Activated CD4-positive, alpha-beta T cell treated with anti-CD3 and anti-CD28 coated beads for 4 hours (primary cell): ENCODE results near the gene SWSAP1.

Experiments
- DNase-seq, 2 donors: peaks; one replicate each; pipeline ENCODE4 v3.0.0-alpha.2; 2020

SWSAP1 gene

GRCh38 chr19:11355160-11356073, 19.0 kb upstream of the SWSAP1 start, which contains the start of gene PLPPR2:
Gene PLPPR2, plus strand, starts transcription at chr19:11355432. Its CDS starts 2,242 bp downstream, at chr19:11357674.
- DNase-seq: peak; percentile 78 to 81

DNA sequence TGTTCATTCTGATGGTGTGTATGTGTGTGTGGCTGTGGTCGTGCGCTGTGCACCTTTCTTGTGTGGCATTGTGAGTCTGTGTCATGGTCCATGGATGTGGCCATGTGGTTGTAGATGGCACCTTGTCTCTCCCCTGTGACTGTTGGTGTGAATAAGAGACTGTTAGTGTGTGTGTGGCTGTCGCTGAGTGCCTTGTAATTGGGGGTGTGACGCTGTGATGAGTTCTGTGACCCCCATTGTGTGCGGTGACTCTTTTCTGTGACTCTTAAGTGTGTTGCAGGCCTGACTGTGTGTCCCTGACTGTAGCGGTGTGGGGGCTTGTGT, 18.4 kb upstream of the SWSAP1 start:
- DNase-seq: no peak

DNA sequence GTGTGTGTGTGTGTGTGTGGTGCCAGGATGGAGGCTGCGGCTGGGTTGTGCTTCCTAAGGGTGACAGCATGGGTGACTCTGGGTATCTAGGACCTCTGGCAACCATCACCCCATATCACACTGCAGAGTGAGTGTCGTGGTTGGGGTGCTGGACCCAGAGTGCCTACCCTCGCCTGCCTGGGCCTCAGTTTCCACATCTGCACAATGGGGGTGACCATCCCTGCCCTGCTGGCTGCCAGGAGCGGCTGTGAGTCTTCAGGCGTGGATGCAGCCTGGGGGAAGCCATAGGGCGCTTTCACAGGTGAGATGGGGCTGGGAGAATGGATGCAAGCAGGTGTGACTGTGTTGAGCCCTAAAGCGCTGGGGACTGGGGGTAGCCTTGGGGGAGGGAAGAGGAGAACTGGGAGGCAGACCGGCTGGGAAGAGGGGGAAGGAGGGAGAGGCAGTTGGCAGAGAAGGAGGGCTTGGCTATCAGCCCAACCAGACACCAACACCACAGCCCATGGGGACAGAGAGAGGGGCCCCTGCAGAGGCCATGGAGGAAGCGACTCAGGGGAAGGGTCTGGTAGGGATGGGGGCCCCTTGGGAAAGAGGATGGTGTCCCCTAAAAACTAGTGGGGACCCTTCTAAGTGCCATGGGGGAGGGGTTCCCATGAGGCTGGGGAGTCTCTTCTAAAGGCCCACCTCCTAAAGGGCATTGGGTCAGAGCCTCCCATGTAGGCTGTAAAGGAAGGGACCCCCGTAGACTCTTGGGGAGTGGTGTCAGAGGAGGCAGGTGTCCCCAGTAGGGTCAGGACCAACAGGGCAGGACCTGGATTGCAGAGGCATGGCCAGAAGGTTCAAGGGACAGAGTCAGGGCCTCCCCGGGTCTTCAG, 17.6 kb upstream of the SWSAP1 start:
- no peak for DNase-seq

DNA sequence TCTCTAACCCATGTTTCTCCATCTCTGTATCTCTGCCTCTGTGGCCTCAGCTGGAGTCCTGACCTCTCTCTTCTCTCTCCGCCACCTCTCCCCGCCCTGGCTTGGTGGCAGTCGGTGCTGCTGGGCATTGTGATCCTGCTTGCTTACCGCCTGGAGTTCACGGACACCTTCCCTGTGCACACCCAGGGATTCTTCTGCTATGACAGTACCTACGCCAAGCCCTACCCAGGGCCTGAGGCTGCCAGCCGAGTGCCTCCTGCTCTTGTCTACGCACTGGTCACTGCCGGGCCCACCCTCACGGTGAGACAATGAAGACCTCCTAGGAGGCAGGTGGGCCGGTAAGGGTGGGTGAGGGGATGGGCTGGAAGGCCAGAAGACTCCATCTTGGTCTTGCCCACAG, 15.0 kb upstream of the SWSAP1 start:
- DNase-seq: no peak

DNA sequence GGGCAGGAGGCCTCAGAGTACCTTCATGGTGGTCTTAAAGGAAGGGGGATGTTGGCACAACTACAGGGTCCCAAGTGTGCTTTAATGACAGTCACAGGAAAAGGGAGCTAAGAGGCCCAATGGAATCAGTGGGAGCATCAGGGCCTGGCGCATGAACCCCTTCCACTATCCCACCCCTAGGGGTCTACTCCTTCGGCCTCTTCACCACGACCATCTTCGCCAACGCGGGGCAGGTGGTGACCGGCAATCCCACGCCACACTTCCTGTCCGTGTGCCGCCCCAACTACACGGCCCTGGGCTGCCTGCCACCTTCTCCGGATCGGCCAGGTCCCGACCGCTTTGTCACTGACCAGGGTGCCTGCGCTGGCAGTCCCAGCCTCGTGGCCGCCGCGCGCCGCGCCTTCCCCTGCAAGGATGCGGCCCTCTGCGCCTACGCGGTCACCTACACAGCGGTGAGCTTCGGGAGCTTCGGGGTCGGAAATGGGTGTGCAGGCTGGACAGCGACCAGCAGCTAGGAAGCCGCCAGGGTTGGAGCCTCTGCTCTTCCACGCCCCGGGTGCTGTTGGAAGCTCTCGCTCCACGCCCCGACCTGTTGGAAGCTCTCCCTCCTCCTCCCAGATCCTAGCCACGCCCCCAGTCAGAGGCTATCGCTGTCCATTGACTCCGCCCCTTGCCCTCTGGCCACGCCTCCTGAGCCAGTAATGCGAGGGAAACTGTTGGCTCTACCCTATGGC, 13.3 kb upstream of the SWSAP1 start:
- DNase-seq: no peak

- no peak for DNase-seq
Measured at GRCh38 chr19:11361771-11362731, 12.4 kb upstream of the SWSAP1 start.

DNA sequence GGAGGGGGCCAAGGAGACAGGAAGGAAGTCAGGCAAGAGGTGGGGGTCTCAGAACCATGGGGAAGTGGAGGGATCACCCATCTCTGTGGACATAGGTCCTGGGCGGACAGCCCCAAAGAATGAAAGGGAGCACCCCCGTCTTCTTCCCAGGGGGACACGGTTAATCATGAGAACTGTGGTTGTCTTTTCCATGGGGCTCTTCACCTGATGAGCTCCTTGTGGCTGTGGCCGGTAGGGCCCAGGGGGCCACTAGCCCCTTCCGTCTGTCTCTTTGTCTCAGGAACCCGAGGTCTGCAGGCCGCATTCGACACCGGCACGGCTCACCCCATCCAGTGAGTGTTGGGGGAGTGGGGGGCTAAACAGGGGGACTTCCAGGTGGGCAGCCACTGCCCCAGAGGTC, 10.6 kb upstream of the SWSAP1 start:
- no peak for DNase-seq

DNA sequence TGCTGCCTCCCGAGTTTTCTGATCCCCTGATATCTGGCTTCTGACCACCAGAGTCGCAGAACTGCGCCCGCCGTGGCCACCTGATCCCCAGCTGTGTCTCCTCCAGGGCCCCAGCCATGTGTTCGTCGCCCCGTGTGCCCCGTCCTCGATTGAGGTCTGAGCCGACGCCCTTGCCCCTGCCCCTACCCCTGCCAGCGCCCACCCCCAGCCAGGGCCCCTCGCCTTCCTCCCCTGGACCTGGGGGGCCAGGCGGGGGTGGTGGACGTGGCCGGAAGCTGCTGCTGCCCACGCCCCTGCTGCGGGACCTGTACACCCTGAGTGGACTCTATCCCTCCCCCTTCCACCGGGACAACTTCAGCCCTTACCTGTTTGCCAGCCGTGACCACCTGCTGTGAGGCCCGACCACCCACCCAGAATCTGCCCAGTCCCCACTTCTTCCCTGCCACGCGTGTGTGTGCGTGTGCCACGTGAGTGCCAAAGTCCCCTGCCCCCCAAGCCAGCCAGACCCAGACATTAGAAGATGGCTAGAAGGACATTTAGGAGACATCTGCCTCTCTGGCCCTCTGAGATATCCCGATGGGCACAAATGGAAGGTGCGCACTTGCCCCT, 10.1 kb upstream of the SWSAP1 start:
- no peak for DNase-seq

DNA sequence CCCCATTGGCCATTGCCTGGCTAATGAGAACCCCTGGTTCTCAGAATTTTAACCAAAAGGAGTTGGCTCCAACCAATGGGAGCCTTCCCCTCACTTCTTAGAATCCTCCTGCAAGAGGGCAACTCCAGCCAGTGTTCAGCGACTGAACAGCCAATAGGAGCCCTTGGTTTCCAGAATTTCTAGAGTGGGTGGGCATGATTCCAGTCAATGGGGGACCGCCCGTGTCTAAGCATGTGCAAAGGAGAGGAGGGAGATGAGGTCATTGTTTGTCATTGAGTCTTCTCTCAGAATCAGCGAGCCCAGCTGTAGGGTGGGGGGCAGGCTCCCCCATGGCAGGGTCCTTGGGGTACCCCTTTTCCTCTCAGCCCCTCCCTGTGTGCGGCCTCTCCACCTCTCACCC, 9.5 kb upstream of the SWSAP1 start:
- no peak for DNase-seq

DNA sequence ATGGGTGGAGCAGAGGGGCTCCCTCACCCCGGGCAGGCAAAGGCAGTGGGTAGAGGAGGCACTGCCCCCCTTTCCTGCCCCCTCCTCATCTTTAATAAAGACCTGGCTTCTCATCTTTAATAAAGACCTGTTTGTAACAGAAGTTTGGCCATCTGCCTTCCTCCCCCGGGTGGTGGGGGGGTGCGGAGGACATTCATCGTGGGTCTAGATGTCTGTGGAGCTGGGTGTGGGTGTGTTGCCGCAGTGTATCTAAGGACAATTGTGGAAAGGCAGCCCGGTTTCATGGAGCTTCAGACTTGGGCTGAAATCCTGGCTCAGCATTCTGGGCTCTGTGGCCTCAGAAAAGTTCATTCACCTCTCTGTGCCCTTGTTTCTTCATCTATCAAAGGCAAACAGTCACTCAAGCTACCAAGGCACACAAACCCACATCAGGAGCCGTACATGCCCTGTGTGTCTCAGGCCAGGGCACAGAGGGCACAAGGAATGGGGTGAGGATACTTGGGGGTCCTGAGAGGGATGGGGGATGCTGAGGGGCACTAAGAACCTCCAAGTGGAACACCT, 8.8 kb upstream of the SWSAP1 start:
- no peak for DNase-seq

DNA sequence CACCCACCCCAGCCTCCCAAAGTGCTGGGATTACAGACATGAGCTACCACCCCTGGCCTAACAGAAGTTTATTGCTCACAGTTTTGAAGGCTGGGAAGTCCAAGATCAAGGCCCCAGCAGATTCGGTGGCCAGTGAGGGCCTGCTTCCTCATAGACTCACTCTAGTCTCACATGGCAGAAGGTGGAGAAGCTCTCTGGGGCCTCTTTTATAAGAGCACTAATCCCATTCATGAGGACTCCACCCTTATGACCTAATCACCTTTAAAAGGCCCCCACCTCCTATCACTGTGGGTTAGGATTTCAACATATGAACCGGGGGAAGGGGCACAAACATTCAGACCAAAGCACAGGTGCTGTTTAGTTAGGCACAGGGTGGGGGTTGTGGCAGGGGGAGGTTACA, 6.9 kb upstream of the SWSAP1 start:
- DNase-seq: no peak

DNA sequence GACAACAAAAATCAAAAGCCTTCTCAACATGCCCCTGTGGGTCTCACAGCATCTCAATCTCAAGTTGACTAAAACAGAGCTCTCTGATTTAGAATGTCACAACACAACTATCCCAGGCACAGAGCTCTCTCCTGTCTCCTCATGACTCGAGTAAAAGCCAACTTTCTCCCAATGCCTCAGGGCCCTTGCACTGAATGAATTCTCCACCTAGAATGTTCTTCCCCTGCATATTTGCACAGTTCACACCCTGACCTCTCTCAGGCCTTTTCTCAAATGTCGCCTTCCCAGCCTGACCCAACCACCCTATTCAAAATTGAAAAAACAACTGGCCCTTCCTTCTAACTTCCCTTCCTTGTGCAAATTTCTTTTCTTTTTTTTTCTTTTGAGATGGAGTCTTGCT, 3.7 kb upstream of the SWSAP1 start:
- DNase-seq: no peak

DNA sequence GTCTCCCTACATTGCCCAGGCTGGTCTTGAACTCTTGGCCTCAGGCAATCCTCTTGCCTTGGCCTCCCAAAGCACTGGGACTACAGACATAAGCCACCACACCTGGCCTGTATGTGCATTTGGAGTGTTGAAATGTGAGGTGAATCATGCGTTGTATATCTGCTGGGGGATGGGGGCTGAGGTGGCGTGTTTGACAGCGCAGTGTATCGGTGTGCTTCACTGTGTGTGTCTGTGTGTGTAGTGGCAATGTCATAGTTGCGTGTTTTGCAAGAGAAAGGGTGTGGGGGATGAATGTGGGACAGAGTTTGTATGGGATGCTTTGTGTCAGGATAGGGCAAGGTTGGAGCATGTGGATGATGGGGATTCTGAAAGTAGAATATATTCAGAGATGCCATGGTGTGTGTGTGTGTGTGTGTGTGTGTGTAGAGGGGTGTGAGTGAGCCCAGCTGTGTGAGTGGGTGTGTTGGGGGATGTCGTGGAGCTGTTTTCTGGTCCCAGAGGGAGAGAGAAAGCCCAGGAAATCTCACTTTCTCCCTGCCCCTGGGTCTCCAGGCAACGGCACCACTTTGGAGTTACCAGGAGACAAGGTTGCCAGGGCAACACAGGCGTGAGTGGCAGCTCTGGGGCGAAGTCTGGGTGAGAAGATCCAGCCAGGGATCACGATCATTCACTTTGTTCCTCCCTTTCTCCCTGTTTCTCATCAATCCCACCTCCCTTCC, 1.1 kb upstream of the SWSAP1 start:
- no peak for DNase-seq

DNA sequence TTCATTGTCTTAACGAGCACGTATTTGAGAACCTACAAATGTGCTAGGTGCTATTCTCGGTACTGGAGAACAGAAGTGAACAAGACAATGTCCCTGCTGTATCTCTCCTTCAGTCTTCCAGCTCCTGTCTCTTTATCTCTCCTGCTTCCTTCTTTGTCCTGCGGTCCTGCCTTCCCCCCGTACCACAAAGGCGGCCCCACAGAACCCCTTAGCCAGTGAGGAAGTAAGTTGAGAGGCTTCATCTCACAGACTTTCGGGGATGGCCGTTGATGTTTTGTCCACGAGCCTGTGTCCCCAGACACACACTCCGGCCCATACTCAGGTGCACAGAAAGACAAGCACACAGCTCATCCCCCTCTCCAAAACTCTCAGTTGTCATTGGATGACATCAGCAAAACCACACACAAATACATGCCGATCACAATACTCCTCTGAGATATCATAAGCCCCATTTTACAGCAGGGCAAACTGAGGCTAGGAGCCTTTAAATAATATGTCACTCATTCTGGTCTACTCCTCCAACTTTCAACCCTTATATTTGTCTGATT, 507 bp upstream of the SWSAP1 start:
- DNase-seq: no peak

DNA sequence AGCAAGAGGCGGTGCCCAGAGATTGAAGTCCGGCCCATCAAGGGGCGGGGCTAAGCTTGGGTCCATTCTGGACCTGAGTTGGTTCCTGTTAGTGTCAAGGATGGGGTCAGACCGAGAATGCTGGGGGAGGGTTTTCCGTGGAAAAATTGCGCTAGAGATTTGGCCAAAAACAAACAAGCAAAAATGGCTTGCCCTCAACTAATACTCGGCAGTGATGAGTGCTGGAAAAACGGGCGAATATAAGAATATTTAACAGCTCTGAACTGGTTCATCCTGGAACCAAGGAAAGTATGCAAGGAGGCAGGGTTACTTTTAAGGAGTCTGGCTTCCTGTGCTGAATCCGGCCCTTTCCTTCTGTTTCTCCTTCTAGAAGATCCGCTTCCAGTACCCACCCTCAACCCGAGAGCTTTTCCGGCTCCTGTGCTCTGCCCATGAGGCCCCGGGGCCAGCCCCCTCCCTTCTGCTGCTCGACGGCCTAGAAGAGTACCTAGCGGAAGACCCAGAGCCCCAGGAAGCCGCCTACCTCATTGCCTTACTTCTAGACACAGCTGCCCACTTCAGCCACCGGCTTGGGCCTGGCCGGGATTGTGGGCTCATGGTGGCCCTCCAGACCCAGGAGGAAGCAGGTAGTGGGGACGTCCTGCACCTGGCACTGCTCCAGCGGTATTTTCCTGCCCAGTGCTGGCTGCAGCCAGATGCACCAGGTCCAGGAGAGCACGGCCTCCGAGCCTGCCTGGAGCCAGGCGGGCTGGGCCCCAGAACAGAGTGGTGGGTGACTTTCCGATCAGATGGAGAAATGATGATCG, 880 bp downstream of the SWSAP1 start:
- peak; percentile 56 to 68 for DNase-seq

- DNase-seq: no peak
Measured at GRCh38 chr19:11377237-11377636, 2.8 kb downstream of the SWSAP1 start.

- no peak for DNase-seq
Measured at GRCh38 chr19:11377756-11378155, 3.3 kb downstream of the SWSAP1 start.

GRCh38 chr19:11378319-11379189, 4.1 kb downstream of the SWSAP1 start:
- DNase-seq: no peak
